H9 (cell line): ENCODE results near the gene CASD1. TPM values are rescaled to one million over a fixed set of nuclear protein-coding genes. Genes with fewer than 3 reads are reported as not detected.

Experiments used
- DNase-seq: peaks from one replicate; pipeline ENCODE4 v3.0.0-alpha.2; 2017
- H2AFZ ChIP-seq: one replicate; pipeline ENCODE4 v1.6.1; 2013; ENCODE audit warnings: mild to moderate bottlenecking, low read length, control low read depth, moderate library complexity
- H2AK5ac ChIP-seq: 2 replicates; pipeline ENCODE4 v1.6.1; 2013; ENCODE audit warnings: low read length, control low read depth, mixed read lengths; ENCODE audit not compliant: insufficient read length
- H2BK120ac ChIP-seq: one replicate; pipeline ENCODE4 v1.6.1; 2013; ENCODE audit warnings: low read depth, mild to moderate bottlenecking, low read length, control low read depth, inconsistent platforms; ENCODE audit not compliant: poor library complexity, severe bottlenecking
- H2BK12ac ChIP-seq: 2 replicates; pipeline ENCODE4 v1.6.1; 2013; ENCODE audit warnings: low read length, control low read depth, mixed read lengths, low read depth; ENCODE audit not compliant: insufficient read length
- H2BK15ac ChIP-seq: 2 replicates; pipeline ENCODE4 v1.6.1; 2013; ENCODE audit warnings: low read depth, low read length, control low read depth
- H2BK20ac ChIP-seq: one replicate; pipeline ENCODE4 v1.6.1; 2013; ENCODE audit warnings: low read depth, mild to moderate bottlenecking, low read length, control low read depth, inconsistent platforms; ENCODE audit not compliant: poor library complexity, severe bottlenecking
- H2BK5ac ChIP-seq: 2 replicates; pipeline ENCODE4 v1.6.1; 2013; ENCODE audit warnings: low read length, control low read depth, mixed read lengths; ENCODE audit not compliant: insufficient read length
- H3K14ac ChIP-seq: 2 replicates; pipeline ENCODE4 v1.6.1; 2013; ENCODE audit warnings: low read length, control low read depth; ENCODE audit not compliant: insufficient read depth
- H3K18ac ChIP-seq: 2 replicates; pipeline ENCODE4 v1.6.1; 2013; ENCODE audit warnings: low read depth, mild to moderate bottlenecking, mixed read lengths, low read length, control low read depth; ENCODE audit not compliant: insufficient read length
- H3K23ac ChIP-seq: 2 replicates; pipeline ENCODE4 v1.6.1; 2013; ENCODE audit warnings: low read length, control low read depth, mixed read lengths, low read depth; ENCODE audit not compliant: insufficient read length
- H3K23me2 ChIP-seq: 2 replicates; pipeline ENCODE4 v1.6.1; 2013; ENCODE audit warnings: low read depth, mild to moderate bottlenecking, mixed read lengths, low read length, control low read depth; ENCODE audit not compliant: insufficient read length, poor library complexity, severe bottlenecking
- H3K27ac ChIP-seq: 2 replicates; pipeline ENCODE4 v1.5.1; 2013; ENCODE audit warnings: low read length, control low read depth, mixed read lengths, low read depth; ENCODE audit not compliant: insufficient read length
- H3K27me3 ChIP-seq: 2 replicates; pipeline ENCODE4 v1.6.1; 2013; ENCODE audit warnings: low read length, control low read depth, inconsistent platforms; ENCODE audit not compliant: insufficient read depth
- H3K4ac ChIP-seq: 2 replicates; pipeline ENCODE4 v1.6.1; 2013; ENCODE audit warnings: low read depth, mild to moderate bottlenecking, control low read depth, inconsistent platforms, low read length, moderate library complexity
- H3K4me1 ChIP-seq: 2 replicates; pipeline ENCODE4 v1.6.1; 2013; ENCODE audit warnings: low read length, control low read depth, inconsistent platforms; ENCODE audit not compliant: insufficient read depth
- H3K4me2 ChIP-seq: 2 replicates; pipeline ENCODE4 v1.6.1; 2013; ENCODE audit warnings: low read length, control low read depth, mixed read lengths; ENCODE audit not compliant: insufficient read length, insufficient read depth
- H3K56ac ChIP-seq: 2 replicates; pipeline ENCODE4 v1.6.1; 2013; ENCODE audit warnings: low read depth, mild to moderate bottlenecking, mixed read lengths, low read length, control low read depth; ENCODE audit not compliant: insufficient read length
- H3K79me1 ChIP-seq: 2 replicates; pipeline ENCODE4 v1.6.1; 2013; ENCODE audit warnings: low read depth, mild to moderate bottlenecking, moderate library complexity, low read length, control low read depth, inconsistent platforms; ENCODE audit not compliant: insufficient read depth, poor library complexity, severe bottlenecking
- H3K79me2 ChIP-seq: 2 replicates; pipeline ENCODE4 v1.6.1; 2013; ENCODE audit warnings: low read length, control low read depth, inconsistent platforms; ENCODE audit not compliant: insufficient read depth
- H3K9ac ChIP-seq: 2 replicates; pipeline ENCODE4 v1.6.1; 2013; ENCODE audit warnings: low read length, control low read depth, mixed read lengths; ENCODE audit not compliant: insufficient read length; ENCODE audit errors: extremely low read depth
- H3K9me3 ChIP-seq: one replicate; pipeline ENCODE4 v1.6.1; 2013; ENCODE audit warnings: low read depth, low read length, inconsistent platforms; ENCODE audit not compliant: control insufficient read depth
- H3T11ph ChIP-seq: one replicate; pipeline ENCODE4 v1.6.1; 2013; ENCODE audit warnings: mild to moderate bottlenecking, low read length, control low read depth, inconsistent platforms
- H4K20me1 ChIP-seq: one replicate; pipeline ENCODE4 v1.6.1; 2013; ENCODE audit not compliant: control insufficient read depth, insufficient read length, insufficient read depth
- H4K5ac ChIP-seq: 2 replicates; pipeline ENCODE4 v1.6.1; 2013; ENCODE audit warnings: low read depth, mild to moderate bottlenecking, mixed read lengths, low read length, control low read depth; ENCODE audit not compliant: insufficient read length
- H4K8ac ChIP-seq: replicated peaks from 2 replicates; pipeline ENCODE4 v1.6.1; 2013; ENCODE audit warnings: low read length, control low read depth, mixed read lengths, low read depth; ENCODE audit not compliant: insufficient read length
- H4K91ac ChIP-seq: 2 replicates; pipeline ENCODE4 v1.6.1; 2013; ENCODE audit warnings: low read depth, mild to moderate bottlenecking, moderate library complexity, mixed read lengths, low read length, control low read depth; ENCODE audit not compliant: insufficient read length
- H3K27ac Mint-ChIP-seq, 3 experiments: 2 replicates in 2 of 3; 3 replicates in 1 of 3; pipeline ENCODE4 v1.8.0; 2020 to 2021; ENCODE audit warnings: mixed read lengths in 3 of 3, mild to moderate bottlenecking in 1 of 3, moderate library complexity in 1 of 3
- H3K27me3 Mint-ChIP-seq: 2 replicates; pipeline ENCODE4 v1.8.0; 2021; ENCODE audit warnings: low read depth, mild to moderate bottlenecking, moderate library complexity, mixed read lengths
- H3K36me3 Mint-ChIP-seq, 3 experiments: 2 replicates in 2 of 3; 3 replicates in 1 of 3; pipeline ENCODE4 v1.8.0; 2020 to 2021; ENCODE audit warnings: low read depth in 3 of 3, mixed read lengths in 3 of 3; ENCODE audit not compliant: insufficient read depth in 1 of 3
- H3K4me1 Mint-ChIP-seq, 2 experiments: 2 replicates each; pipeline ENCODE4 v1.8.0; 2020; ENCODE audit warnings: mixed read lengths in 2 of 2
- H3K4me3 Mint-ChIP-seq, 2 experiments: 2 replicates in 1 of 2; 3 replicates in 1 of 2; pipeline ENCODE4 v1.8.0; 2020 to 2021; ENCODE audit warnings: mild to moderate bottlenecking in 2 of 2, mixed read lengths in 2 of 2, moderate library complexity in 1 of 2
- H3K9me3 Mint-ChIP-seq, 2 experiments: 2 replicates in 1 of 2; 3 replicates in 1 of 2; pipeline ENCODE4 v1.8.0; 2020; ENCODE audit warnings: mild to moderate bottlenecking in 2 of 2, mixed read lengths in 2 of 2, moderate library complexity in 1 of 2
- CTCF ChIP-seq: fragments of 200-600 bp; sonication (generic); conservative IDR thresholded peaks from 3 replicates; pipeline ENCODE4 v1.8.0; 2021; ENCODE audit warnings: antibody characterized with exemption, mild to moderate bottlenecking
- WGBS: extraction: QIAGEN DNeasy Blood & Tissue Kit; methylation state at CpG from one replicate; pipeline ENCODE4 v1.1.7; 2013; ENCODE audit warnings: missing lambda C conversion rate, low lambda C conversion rate, mixed read lengths; ENCODE audit not compliant: insufficient read length; ENCODE audit errors: extremely low coverage; 5-methylcytosine and 5-hydroxymethylcytosine counted together
- total RNA-seq: library from RNA; stranded (reverse); gene quantifications from 2 replicates; pipeline ENCODE4 v1.2.1, GENCODE V29; 2021

The CASD1 gene
- total RNA-seq, 1 experiment from 2014 or later, result 21.6 TPM

GRCh38 chr7:94600267-94600666 lies 90.7 kb downstream of the CASD1 start:
- Histone ChIP-seq H3K4me1 (no peaks in the 10 kb centered on the region), H3K56ac (no peak overlapping the region), H2BK20ac (no peak overlapping the region), H3K23ac (no peak overlapping the region), H3K23me2 (no peaks in the 10 kb centered on the region), H2BK5ac (no peak overlapping the region), H2AK5ac (no peak overlapping the region), H3T11ph (no peak overlapping the region), H3K79me2 (no peaks in the 10 kb centered on the region), H2BK12ac (no peak overlapping the region), H2BK120ac (no peak overlapping the region), H3K18ac (no peak overlapping the region), H3K14ac (no peak overlapping the region), H2AFZ (no peak overlapping the region), H3K9ac (no peak overlapping the region), H3K4ac (no peak overlapping the region), H3K27me3 (no peaks in the 10 kb centered on the region), H3K9me3 (no peaks in the 10 kb centered on the region), H3K79me1 (no peaks in the 10 kb centered on the region), H4K8ac (no peak overlapping the region), H3K27ac (no peak overlapping the region), H4K91ac (no peak overlapping the region), H4K20me1 (no peaks in the 10 kb centered on the region), H3K4me2 (no peak overlapping the region), H4K5ac (no peak overlapping the region), H2BK15ac (no peak overlapping the region)
- WGBS, result no CpG with 5 or more reads among the region's 3 CpGs
- no peak overlapping the region for H3K4me3 Mint-ChIP-seq
- H3K27ac Mint-ChIP-seq, result no peak overlapping the region
- peaks cover 7 to 11% of the 10 kb centered on the region in 2 experiments; a peak in 3 of 4 replicates for H3K4me1 Mint-ChIP-seq
- no peak for DNase-seq
- no peaks in the 10 kb centered on the region for H3K9me3 Mint-ChIP-seq
- peaks cover 0 to 13% (median 6%) of the 10 kb centered on the region in 3 experiments; a peak in 5 of 7 replicates for H3K36me3 Mint-ChIP-seq
- TF ChIP-seq CTCF, result no peak
- no peaks in the 10 kb centered on the region for H3K27me3 Mint-ChIP-seq
